NCI-H1417 (cell line): ENCODE data around the gene ACTG1.
A peak's percentile ranks its signal among the peaks of the same experiment; 100 is the strongest.

Experiments used
- DNase-seq, 3 experiments: peaks; one replicate each; lab custom pipeline; 2025; lab: John Stamatoyannopoulos, UW

Gene ACTG1

DNA sequence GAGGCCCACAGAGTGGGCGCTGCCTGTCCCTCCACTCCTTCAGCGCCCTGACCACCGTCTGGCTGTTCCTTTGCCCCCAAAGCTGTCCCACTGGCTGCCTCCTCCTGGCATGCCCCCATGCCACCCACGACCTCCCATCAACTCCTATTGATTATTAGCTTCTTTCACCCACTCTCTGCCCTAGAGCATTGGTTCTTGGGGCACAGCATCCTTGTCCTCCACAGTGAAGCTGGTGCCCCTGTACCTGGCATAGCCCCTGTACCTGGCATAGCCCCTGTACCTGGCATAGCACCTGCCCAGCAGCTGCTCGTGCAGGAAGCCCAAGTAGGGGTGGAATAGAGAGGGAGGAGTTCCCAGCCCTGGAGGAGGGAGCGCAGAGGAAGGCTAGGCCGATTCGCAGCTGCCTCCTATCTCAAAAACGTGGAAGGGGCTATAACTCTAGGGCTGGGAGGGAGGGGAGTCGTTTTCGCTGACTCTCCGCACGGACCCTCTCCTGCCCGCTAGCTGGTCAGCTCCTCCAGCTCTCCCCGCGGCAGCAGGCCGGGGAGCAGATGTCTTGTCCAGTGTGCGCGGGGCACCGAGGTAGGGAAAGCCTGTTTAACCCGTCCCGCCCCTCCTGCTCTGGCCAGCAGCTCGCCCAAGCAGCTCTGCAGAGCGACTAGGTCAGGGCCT, 5.7 kb upstream of the ACTG1 start:
- DNase-seq, result peak in 2 of 3 experiments; percentile 47 to 55

DNA sequence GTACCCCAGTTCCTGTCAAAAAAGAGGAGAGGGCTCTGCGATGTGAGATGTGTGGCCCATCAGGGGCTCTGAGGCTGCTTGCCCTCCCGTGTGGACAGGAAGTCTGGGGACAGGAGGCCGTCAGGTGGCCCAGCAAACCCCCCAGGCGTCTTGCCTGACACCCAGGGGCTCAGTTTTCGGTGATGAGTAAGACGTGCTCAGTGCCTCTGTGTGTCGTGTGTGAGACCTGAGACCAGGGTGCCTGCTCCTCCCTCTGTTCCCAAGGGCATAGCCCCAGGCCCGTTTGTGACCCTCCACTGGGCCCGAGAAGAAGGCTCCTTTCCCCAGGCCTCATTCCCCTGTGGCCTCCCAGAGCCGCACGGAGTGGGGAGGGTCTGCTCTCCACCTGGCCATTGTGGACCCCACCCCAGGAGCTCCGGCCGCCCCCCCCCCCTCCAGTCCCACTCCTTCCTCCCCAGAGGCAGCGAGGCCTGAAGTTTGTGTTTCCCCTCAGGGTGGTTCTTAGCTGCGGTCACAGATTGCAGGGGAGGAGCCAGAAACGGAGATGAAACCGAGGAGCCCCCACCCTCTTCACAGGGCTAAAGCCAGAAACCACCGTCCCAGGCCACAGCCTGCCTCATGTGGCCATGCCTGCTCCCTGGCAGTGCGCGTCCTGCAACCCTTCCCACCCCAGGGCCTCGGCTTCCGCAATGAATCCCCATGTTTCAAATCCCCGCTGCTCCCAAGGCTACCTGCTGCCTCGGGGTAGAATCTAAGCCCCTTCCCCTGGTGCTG, 4.9 kb upstream of the ACTG1 start:
- no peak for DNase-seq

- no peak for DNase-seq
Measured at GRCh38 chr17:81517009-81517338, 4.4 kb upstream of the ACTG1 start.

DNA sequence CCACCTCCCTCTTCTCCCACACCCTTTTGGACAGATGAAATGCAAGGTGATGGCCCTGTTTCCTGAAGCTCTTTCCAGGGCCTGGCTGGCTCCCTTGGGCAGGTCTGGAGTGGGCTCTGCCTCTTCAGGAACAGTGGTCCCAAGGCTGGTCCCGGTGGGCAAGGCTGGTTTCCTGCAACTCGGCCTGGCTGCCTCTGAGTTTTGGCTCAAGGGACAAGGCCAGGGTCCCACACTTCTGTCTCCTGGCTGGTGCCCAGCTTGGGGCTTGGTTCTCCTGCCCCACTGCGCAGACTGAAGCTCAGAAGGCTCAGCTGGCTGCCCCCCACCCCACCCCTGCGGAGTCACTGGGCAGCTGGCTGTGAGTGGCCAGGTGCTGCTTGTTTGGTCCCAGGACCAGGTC, 3.8 kb upstream of the ACTG1 start:
- DNase-seq, result no peak

DNA sequence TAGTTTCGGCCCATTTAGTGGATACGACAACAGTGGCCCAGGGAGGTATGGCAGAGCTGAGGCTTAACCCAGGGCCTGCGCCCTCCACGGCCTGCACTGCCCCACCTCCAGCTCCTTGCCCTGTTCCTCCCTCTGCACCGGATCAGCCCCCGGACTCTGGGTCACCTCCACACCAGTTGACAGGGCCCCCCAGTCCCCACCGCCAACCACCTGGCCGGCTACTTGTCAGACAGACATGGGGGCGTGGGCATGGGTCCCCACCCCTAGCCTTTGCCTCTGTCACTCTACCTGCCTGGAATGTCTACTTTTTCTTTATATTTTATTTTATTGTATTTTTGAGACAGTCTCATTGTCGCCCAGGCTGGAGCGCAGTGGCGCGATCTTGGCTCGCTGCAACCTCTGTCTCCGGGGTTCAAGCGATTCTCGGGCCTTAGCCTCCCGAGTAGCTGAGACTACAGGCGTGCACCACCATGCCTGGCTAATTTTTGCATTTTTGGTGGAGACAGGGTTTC, 3.0 kb upstream of the ACTG1 start:
- DNase-seq, result no peak

DNA sequence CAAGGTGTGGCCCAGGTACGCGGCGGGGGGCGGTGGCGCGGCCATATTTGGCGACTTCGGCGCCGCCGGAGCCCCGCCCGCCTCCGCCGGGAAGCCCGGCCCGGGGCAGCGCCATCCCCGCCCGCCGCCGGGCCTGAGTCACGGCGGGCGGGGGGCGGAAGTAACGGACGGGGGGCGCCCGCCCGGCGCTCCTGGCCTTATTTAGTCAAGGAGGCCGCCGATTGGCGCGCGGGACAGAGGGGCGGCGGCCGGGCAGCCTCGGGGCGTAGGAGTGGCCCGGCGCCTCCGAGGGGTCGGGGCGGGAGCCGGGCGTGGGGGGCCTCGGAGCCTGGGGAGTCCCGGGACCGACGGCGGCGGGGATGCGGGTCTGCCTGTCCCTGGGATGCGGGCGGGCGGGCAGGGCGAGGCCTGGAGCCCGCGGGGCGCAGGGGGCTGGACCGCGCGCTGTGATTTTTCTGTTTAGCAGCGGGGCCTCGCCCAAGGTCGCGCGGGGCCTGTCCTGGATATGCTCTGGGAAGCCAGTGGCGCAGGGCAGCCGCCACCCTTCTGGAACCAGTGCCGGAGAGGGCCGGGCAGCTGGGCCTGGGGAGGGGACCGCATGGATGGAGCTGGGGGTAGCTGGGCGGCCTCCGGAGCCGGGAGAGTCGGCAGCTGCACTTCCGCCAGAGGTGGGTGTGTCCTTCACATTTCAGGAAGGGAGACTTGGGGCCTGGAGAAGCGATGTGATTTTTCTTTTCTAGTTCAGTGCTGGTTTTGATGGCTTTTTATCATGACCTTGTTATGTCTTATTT, 2.3 kb upstream of the ACTG1 start:
- DNase-seq, result peak; percentile 70 to 87 (median 79)

GRCh38 chr17:81514489-81514738, 1.8 kb upstream of the ACTG1 start:
- DNase-seq, result peak in 2 of 3 experiments; percentile 79 to 87

DNA sequence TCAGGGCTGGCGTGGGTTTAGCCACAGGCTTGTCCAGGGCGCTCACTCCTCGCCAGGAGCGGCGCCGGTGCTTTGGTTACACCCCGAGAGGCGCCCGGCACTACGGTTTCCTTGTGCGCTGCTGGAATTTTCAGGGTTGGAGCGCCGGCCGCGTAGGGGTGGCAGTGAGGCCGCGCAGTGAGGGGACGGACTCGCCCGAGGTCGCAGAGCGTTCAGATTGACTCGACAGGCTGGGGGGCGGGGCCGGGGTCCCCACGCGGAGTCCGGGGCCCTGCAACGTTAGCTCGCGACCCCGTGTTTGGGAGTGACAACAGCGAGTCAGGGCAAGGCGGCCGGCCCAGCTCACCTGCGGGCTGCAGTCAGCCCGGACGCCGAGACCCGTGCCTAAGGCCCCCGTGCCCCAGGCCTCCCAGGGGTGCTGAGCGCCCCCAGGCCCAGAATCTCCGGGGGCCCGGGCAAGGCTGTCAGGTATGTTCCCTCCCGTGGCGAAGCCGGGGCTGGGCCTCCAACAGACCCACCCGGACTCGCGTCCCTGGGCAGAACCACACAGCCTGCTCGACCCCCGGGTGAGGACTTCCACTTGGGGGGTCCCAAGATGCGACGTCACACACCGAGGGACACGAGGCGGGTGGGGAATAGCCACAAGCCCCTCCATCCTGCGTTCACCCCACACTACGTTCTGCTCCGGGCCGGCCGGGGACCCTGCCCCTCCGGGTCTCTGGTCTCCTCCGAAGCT, 1.3 kb upstream of the ACTG1 start:
- DNase-seq, result peak; percentile 64 to 88 (median 87)

- peak; percentile 58 to 88 (median 87) for DNase-seq
Measured at GRCh38 chr17:81513372-81513752, 763 bp upstream of the ACTG1 start.

GRCh38 chr17:81511804-81512561, 616 bp downstream of the ACTG1 start:
- DNase-seq, result peak in 2 of 3 experiments; percentile 48 to 72

GRCh38 chr17:81511554-81511803, 1.1 kb downstream of the ACTG1 start:
- DNase-seq, result no peak

GRCh38 chr17:81510785-81511553, 1.6 kb downstream of the ACTG1 start:
- DNase-seq, result peak in 2 of 3 experiments; percentile 37 to 67

DNA sequence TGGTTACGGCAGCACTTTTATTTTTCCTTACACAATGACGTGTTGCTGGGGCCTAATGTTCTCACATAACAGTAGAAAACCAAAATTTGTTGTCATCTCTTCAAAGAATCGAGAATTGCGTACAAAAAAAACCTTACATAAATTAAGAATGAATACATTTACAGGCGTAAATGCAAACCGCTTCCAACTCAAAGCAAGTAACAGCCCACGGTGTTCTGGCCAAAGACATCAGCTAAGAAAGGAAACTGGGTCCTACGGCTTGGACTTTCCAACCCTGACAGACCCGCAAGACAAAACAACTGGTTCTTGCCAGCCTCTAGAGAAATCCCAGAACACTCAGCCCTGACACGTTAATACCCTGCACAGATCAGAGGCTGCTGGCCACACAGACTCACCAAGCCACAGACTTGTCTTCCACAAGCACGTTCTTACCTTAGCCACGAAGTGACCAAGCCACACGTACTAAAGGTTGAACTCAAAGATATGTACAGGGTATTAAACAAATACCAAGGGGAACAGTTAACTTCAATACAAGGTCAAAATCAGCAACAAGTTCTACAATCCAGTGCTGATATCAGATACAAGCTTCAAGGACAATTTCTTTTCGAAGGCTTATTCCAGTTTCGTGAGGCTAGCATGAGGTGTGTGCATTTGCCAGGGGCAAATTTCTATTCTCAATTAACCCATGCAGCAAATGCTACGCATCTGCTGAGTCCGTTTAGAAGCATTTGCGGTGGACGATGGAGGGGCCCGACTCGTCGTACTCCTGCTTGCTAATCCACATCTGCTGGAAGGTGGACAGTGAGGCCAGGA, 2.4 kb downstream of the ACTG1 start:
- peak in 1 of 3 experiments; percentile 68 for DNase-seq

GRCh38 chr17:81509207-81509971, 3.2 kb downstream of the ACTG1 start:
- DNase-seq, result peak in 1 of 3 experiments; percentile 44

GRCh38 chr17:81508639-81509206, 3.9 kb downstream of the ACTG1 start:
- DNase-seq, result peak in 1 of 3 experiments; percentile 46

DNA sequence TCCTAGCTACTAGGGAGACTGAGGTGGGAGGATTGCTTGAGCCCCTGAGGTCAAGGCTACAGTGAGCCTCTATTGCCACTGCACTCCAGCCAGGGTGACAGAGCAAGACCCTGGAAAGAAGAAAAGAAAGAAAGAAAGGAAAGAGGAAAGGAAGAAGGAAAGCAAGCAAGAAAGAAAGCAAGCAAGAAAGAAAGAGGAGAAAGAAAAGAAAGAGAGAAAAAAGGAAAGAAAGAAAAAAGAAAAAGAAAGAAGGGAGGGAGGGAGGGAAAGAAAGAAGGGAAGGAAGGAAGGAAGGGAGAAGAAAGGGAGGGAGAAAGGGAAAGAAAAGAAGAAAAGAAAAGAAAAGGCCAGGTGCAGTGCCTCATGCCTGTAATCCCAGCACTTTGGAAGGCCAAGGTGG, 9.0 kb downstream of the ACTG1 start:
- no peak for DNase-seq

- DNase-seq, result no peak
Measured at GRCh38 chr17:81502471-81503017, 10.1 kb downstream of the ACTG1 start.

DNA sequence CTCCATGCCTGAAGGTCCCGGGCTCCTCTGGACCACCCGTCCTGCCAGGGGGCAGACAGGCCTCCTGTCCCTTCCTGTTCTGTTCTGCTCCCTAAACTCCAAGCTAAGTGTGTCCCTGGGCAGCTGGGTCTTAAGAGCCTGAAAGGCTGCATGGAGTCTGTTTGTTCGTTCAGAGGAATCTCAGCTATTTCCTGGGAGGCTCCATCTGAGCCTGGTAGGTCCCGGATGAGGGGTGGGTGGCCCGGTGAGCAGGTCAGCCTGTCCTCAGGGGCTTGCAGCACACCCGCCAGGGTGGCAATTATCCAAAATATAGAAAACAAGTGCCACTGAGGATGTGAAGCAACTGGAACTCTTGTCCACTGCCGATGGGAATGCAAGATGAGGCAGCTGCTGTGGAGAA, 12.6 kb downstream of the ACTG1 start:
- DNase-seq, result no peak

DNA sequence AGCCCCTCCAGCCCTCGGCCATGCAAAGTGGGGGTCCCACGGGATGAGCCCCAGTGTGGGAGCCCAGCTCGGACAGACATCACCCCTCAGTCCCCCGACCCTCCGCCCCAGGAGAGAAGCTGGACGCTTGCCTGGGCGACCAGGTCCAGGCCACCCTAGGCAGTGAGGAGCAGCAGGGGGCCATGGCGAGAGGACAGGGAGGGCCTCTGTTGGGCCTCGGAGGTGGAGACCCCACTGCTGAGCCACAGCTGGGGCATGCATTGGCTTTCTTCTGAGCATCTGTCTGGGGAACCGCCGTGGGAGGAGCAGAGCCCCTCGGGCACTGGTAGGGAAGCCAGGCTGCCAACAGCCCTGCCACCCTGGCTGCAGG, 13.0 kb downstream of the ACTG1 start:
- DNase-seq, result no peak
